Hepatocyte (in vitro differentiated cells): ENCODE data around the gene PARP8. TPM values are rescaled to one million over a fixed set of nuclear protein-coding genes. Genes with fewer than 3 reads are reported as not detected.

Experiments used
- DNase-seq: peaks from one replicate; pipeline ENCODE4 v3.0.0-alpha.2; 2016; ENCODE audit warnings: low spot score
- H2AFZ ChIP-seq: fragments of 200-600 bp; sonication (generic); 2 replicates; pipeline ENCODE4 v1.6.0; 2016; ENCODE audit warnings: antibody characterized with exemption, mild to moderate bottlenecking
- H3K27ac ChIP-seq: fragments of 200-600 bp; sonication (generic); 2 replicates; pipeline ENCODE4 v1.5.1; 2016; ENCODE audit warnings: mild to moderate bottlenecking
- H3K27me3 ChIP-seq: fragments of 200-600 bp; sonication (generic); 2 replicates; pipeline ENCODE4 v1.6.1; 2016
- H3K36me3 ChIP-seq: fragments of 200-600 bp; sonication (generic); replicated peaks from 2 replicates; pipeline ENCODE4 v1.5.1; 2016; ENCODE audit warnings: low read depth; ENCODE audit not compliant: insufficient read depth
- H3K4me1 ChIP-seq: fragments of 200-600 bp; sonication (generic); 2 replicates; pipeline ENCODE4 v1.5.1; 2016; ENCODE audit warnings: mild to moderate bottlenecking, moderate library complexity; ENCODE audit not compliant: insufficient read depth
- H3K4me2 ChIP-seq: fragments of 200-600 bp; sonication (generic); 2 replicates; pipeline ENCODE4 v1.6.0; 2016
- H3K4me3 ChIP-seq: fragments of 200-600 bp; sonication (generic); 2 replicates; pipeline ENCODE4 v1.5.1; 2016; ENCODE audit warnings: mild to moderate bottlenecking
- H3K79me2 ChIP-seq: fragments of 200-600 bp; sonication (generic); 2 replicates; pipeline ENCODE4 v1.6.0; 2017; ENCODE audit warnings: mild to moderate bottlenecking
- H3K9me2 ChIP-seq: fragments of 200-600 bp; sonication (generic); replicated peaks from 2 replicates; pipeline ENCODE4 v1.6.0; 2017; ENCODE audit warnings: mild to moderate bottlenecking; ENCODE audit not compliant: insufficient read depth
- H3K9me3 ChIP-seq: fragments of 200-600 bp; sonication (generic); 2 replicates; pipeline ENCODE4 v1.5.1; 2016; ENCODE audit warnings: low read depth, mild to moderate bottlenecking
- H4K20me1 ChIP-seq: fragments of 200-600 bp; sonication (generic); 2 replicates; pipeline ENCODE4 v1.6.0; 2016; ENCODE audit warnings: mild to moderate bottlenecking; ENCODE audit not compliant: insufficient read depth, poor library complexity, severe bottlenecking
- EZH2 ChIP-seq: fragments of 200-600 bp; sonication (generic); IDR thresholded peaks from 2 replicates; pipeline ENCODE4 v1.6.1; 2016; ENCODE audit warnings: antibody characterized with exemption, mild to moderate bottlenecking, borderline replicate concordance
- EZH2phosphoT487 ChIP-seq: fragments of 200-600 bp; sonication (generic); IDR thresholded peaks from one replicate; pipeline ENCODE4 v1.6.1; 2018; ENCODE audit warnings: antibody characterized with exemption, mild to moderate bottlenecking, low read depth, moderate library complexity; ENCODE audit not compliant: unreplicated experiment, severe bottlenecking
- WGBS: methylation state at CpG from one replicate; pipeline ENCODE4 v1.1.6; 2016; ENCODE audit warnings: low lambda C conversion rate; ENCODE audit errors: missing lambda C conversion rate; 5-methylcytosine and 5-hydroxymethylcytosine counted together
- polyA plus RNA-seq: library from polyadenylated mRNA; unstranded; fragments of >200 nt; fragmentation: Nextera tagmentation; extraction: Ambion mirVana; gene quantifications from 2 replicates; pipeline ENCODE4 v1.2.1, GENCODE V29; 2016
- total RNA-seq: library from RNA; depleted of rRNA; stranded (reverse); fragments of >200 nt; gene quantifications from 2 replicates; pipeline ENCODE4 v1.2.3, GENCODE V29; 2014
- TF ChIP-seq, protein P1 (sequence below): fragments of 200-600 bp; sonication (generic); IDR thresholded peaks from 2 replicates; pipeline ENCODE4 v1.5.1; 2016; ENCODE audit warnings: antibody characterized with exemption, mild to moderate bottlenecking; ENCODE audit not compliant: poor library complexity

PARP8 gene
- total and polyA plus RNA-seq, 2 experiments from 2014 or later: 11.9 to 18.0 TPM

DNA sequence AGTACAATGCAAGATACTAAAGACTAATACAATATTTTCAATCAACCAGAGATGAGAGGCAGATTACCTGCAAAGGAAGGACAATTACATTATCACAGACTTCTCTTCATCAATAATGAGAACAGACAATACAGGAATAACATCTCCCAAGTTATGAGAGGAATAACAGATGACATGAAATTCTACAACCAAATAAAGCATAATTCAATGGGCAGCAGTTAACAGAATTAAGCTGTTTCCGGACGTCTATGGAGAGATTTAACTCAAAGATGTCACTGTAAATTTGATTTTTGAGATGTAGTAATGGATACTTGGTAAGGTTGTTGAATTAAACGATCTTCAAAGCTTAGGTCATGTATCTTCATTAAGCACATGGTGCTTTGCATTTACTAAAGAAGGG, 19.8 kb upstream of the PARP8 start:
- no peak for TF ChIP-seq EZH2
- H3K4me2 ChIP-seq: no peak overlapping the region
- no peak overlapping the region for H2AFZ ChIP-seq
- no peaks in the 10 kb centered on the region for H3K4me1 ChIP-seq
- no peaks in the 10 kb centered on the region for H3K27me3 ChIP-seq
- H3K9me3 ChIP-seq: no peaks in the 10 kb centered on the region
- no peaks in the 10 kb centered on the region for H4K20me1 ChIP-seq
- H3K36me3 ChIP-seq: no peaks in the 10 kb centered on the region
- H3K27ac ChIP-seq: no peak overlapping the region
- DNase-seq: no peak
- H3K4me3 ChIP-seq: no peak overlapping the region
- no peaks in the 10 kb centered on the region for H3K79me2 ChIP-seq
- 85% methylated on average over 3 of the region's 3 CpGs for WGBS
- no peaks in the 10 kb centered on the region for H3K9me2 ChIP-seq

DNA sequence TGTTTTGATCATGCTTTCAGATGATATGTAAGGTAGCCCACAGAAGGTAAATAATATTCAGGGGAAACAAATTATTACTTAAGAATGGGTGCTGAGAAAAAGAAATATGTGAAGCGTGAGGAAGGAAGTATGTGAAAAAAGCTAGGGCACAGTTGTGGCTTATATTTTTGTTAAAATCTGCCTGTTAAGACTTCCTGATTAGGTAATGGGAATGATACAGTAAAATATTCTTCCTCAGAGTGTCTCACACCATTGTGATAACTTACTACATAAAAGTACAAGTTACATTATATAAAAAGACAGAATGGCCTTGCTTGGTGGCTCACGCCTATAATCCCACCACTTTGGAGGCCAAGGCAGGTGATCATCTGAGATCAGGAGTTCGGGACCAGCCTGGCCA, 18.7 kb upstream of the PARP8 start:
- no peak for DNase-seq
- Histone ChIP-seq H3K9me2 (no peaks in the 10 kb centered on the region), H3K79me2 (no peaks in the 10 kb centered on the region), H3K4me3 (no peak overlapping the region), H3K27me3 (no peaks in the 10 kb centered on the region), H3K4me2 (no peak overlapping the region), H3K27ac (no peak overlapping the region), H4K20me1 (no peaks in the 10 kb centered on the region), H3K36me3 (no peaks in the 10 kb centered on the region), H3K4me1 (no peaks in the 10 kb centered on the region), H2AFZ (no peak overlapping the region), H3K9me3 (no peaks in the 10 kb centered on the region)
- 84% methylated on average over 3 of the region's 3 CpGs for WGBS
- TF ChIP-seq, protein P1, sequence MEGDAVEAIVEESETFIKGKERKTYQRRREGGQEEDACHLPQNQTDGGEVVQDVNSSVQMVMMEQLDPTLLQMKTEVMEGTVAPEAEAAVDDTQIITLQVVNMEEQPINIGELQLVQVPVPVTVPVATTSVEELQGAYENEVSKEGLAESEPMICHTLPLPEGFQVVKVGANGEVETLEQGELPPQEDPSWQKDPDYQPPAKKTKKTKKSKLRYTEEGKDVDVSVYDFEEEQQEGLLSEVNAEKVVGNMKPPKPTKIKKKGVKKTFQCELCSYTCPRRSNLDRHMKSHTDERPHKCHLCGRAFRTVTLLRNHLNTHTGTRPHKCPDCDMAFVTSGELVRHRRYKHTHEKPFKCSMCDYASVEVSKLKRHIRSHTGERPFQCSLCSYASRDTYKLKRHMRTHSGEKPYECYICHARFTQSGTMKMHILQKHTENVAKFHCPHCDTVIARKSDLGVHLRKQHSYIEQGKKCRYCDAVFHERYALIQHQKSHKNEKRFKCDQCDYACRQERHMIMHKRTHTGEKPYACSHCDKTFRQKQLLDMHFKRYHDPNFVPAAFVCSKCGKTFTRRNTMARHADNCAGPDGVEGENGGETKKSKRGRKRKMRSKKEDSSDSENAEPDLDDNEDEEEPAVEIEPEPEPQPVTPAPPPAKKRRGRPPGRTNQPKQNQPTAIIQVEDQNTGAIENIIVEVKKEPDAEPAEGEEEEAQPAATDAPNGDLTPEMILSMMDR: no peak
- TF ChIP-seq EZH2phosphoT487: no peak
- no peak for TF ChIP-seq EZH2

DNA sequence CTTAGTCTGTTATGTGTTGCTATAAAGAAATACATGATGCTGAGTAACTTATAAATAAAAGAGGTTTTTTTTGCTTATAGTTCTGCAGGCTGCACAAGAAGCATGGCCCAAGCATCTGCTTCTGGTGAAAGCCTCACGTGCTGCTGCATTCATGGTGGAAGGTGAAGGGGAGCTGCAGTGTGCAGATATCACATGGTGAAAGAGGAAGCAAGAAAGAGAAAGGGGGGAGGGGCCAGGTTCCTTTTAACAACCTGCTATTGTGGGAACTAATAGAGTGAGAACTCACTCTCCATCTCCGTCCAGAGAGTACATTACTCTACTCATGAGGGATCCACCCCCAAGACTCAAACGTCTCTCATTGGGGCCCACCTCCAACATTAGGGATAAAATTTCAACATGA, 12.5 kb upstream of the PARP8 start:
- Histone ChIP-seq H3K79me2 (no peaks in the 10 kb centered on the region), H4K20me1 (no peaks in the 10 kb centered on the region), H2AFZ (no peak overlapping the region), H3K4me2 (no peak overlapping the region), H3K9me2 (no peaks in the 10 kb centered on the region), H3K27ac (no peak overlapping the region), H3K36me3 (no peaks in the 10 kb centered on the region), H3K27me3 (no peaks in the 10 kb centered on the region), H3K9me3 (no peaks in the 10 kb centered on the region), H3K4me3 (no peak overlapping the region), H3K4me1 (no peaks in the 10 kb centered on the region)
- TF ChIP-seq EZH2phosphoT487 (no peak), EZH2 (no peak)
- TF ChIP-seq, protein P1: no peak
- 71% methylated on average over 3 of the region's 3 CpGs for WGBS
- DNase-seq: no peak

DNA sequence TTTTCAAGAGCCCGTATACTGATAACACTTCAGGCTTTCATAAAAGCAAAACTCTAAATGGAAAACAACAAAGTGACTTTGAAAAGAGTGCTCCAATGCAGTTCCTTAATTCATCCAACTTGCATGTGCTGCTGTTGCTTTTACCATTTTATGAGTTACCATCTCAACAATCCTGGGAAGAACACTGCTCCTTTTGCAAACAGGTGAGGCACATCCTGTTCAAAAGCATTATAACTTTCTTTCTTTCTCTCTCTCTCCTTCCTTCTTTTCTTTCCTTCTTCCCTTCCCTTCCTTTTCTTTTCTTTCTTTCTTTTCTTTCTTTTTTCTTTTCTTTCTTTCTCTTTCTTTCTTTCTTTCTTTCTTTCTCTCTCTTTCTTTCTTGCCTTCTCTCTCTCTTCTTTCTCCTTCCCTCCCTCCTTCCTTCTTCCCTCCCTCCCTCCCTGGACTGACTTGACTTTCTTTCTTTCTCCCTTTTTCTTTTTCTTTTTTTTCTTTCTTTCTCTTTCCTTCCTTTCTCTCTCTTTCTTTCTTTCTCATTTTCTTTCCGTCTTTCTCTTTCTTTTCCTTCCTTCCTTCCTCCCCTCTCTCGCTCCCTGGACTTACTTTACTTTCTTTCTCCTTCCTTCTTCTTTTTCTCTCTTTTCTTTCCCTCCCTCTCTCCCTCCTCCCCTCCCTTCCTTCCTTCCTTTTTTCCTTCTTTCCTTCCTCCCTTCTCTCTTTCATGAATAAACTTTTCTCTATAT, 11.2 kb upstream of the PARP8 start:
- TF ChIP-seq, protein P1: no peak
- no peak for TF ChIP-seq EZH2phosphoT487
- TF ChIP-seq EZH2: no peak
- Histone ChIP-seq H3K27me3 (no peaks in the 10 kb centered on the region), H3K36me3 (no peaks in the 10 kb centered on the region), H3K79me2 (no peaks in the 10 kb centered on the region), H3K9me2 (no peaks in the 10 kb centered on the region), H3K4me1 (no peaks in the 10 kb centered on the region), H3K9me3 (no peaks in the 10 kb centered on the region), H4K20me1 (no peaks in the 10 kb centered on the region), H3K27ac (no peak overlapping the region), H2AFZ (no peak overlapping the region), H3K4me3 (no peak overlapping the region), H3K4me2 (no peak overlapping the region)
- WGBS: 20% methylated on average over 1 of the region's 3 CpGs
- DNase-seq: no peak
